Neutrophil (primary cell): ENCODE data around the gene BCAS3.
"Not testable (repeated sequence)": the region's sequence is repeated elsewhere in the genome, so short reads cannot be mapped to it uniquely, and the experiment has no call there.

Source experiments
- H3K27ac ChIP-seq: fragments of 200-600 bp; sonication (generic); 2 replicates; pipeline ENCODE4 v1.5.1; 2016; ENCODE audit warnings: mild to moderate bottlenecking, moderate library complexity
- H3K27me3 ChIP-seq: fragments of 200-600 bp; sonication (generic); 2 replicates; pipeline ENCODE4 v1.6.0; 2016; ENCODE audit warnings: mild to moderate bottlenecking
- H3K36me3 ChIP-seq: fragments of 200-600 bp; sonication (generic); 2 replicates; pipeline ENCODE4 v1.5.1; 2017
- H3K4me1 ChIP-seq, 2 experiments: fragments of 200-600 bp in 1 of 2; sonication (generic) in 1 of 2; 1 replicate in 1 of 2; 2 replicates in 1 of 2; pipeline versions ENCODE4 v1.5.1 to v1.6.1; 2013 to 2016; ENCODE audit warnings: low read depth in 1 of 2, low read length in 1 of 2, mild to moderate bottlenecking in 1 of 2, moderate library complexity in 1 of 2; ENCODE audit not compliant: control insufficient read depth in 1 of 2, insufficient read depth in 1 of 2
- H3K4me3 ChIP-seq, 2 experiments: fragments of 200-600 bp in 1 of 2; sonication (generic) in 1 of 2; 1 replicate in 1 of 2; 2 replicates in 1 of 2; pipeline ENCODE4 v1.5.1; 2013 to 2016; ENCODE audit warnings: low read depth in 1 of 2, low read length in 1 of 2, mild to moderate bottlenecking in 1 of 2, moderate library complexity in 1 of 2
- H3K9me3 ChIP-seq: fragments of 200-600 bp; sonication (generic); 2 replicates; pipeline ENCODE4 v1.5.1; 2016
- CTCF ChIP-seq: fragments of 200-600 bp; sonication (generic); IDR thresholded peaks from 2 replicates; pipeline ENCODE4 v1.5.1; 2016; ENCODE audit warnings: antibody characterized with exemption

The BCAS3 gene

DNA sequence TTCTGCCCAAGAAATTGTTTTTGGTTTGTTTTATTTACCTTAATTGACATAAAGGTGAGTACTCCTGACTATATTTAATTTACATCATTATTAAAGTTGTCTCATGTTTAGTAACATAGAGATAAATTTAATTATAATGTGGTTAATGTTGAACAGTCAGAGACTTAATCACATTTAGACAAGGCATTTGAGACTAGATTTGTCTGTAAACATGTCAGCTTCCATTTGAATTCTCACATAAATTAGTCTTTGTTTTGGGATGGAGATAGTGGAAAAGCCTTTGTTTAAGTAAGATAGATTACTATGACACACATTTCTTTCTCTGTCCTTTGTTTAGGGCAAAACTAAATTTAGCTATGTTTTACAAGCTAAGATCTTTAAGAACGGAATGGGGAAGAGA is 18.5 kb upstream of the BCAS3 start:
- peaks cover 32% of the 10 kb centered on the region for H3K36me3 ChIP-seq
- H3K27me3 ChIP-seq, result no peaks in the 10 kb centered on the region
- no peaks in the 10 kb centered on the region for H3K9me3 ChIP-seq
- TF ChIP-seq CTCF, result no peak
- no peak overlapping the region for H3K27ac ChIP-seq
- no peaks in the 10 kb centered on the region for H3K4me1 ChIP-seq
- no peak overlapping the region for H3K4me3 ChIP-seq

GRCh38 chr17:60661489-60661888 is 16.2 kb upstream of the BCAS3 start:
- Histone ChIP-seq H3K27ac (no peak overlapping the region), H3K9me3 (no peaks in the 10 kb centered on the region), H3K4me1 (no peaks in the 10 kb centered on the region), H3K4me3 (no peak overlapping the region), H3K36me3 (peaks cover 52% of the 10 kb centered on the region), H3K27me3 (no peaks in the 10 kb centered on the region)
- TF ChIP-seq CTCF, result no peak

- H3K36me3 ChIP-seq, result peaks cover 34% of the 10 kb centered on the region
- H3K4me3 ChIP-seq, result no peak overlapping the region
- no peaks in the 10 kb centered on the region for H3K9me3 ChIP-seq
- TF ChIP-seq CTCF, result no peak
- H3K27ac ChIP-seq, result no peak overlapping the region
- no peaks in the 10 kb centered on the region for H3K27me3 ChIP-seq
- H3K4me1 ChIP-seq, result no peaks in the 10 kb centered on the region
Measured at GRCh38 chr17:60664022-60664421, 13.6 kb upstream of the BCAS3 start.

DNA sequence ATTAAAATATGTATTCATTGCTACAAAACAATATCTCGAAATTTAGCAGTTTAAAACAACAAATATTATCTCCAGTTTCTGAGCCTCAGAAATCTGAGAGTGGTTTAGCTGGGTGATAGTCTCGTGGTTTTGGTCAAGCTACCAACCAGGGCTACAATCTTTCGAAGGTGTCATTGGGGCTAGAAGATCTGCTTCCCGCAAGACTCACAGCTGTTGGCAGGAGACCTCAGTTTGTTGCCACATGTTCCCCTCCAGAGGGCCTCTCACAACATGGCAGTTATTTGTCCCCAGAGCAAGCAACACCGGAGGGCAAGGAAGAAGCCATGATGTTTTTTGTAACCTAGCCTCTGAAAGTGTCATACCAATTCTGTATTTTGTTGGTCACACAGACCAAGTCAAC is 12.0 kb upstream of the BCAS3 start:
- no peaks in the 10 kb centered on the region for H3K9me3 ChIP-seq
- H3K4me1 ChIP-seq, result no peaks in the 10 kb centered on the region
- H3K27ac ChIP-seq, result no peak overlapping the region
- H3K36me3 ChIP-seq, result peaks cover 33% of the 10 kb centered on the region
- no peak overlapping the region for H3K4me3 ChIP-seq
- TF ChIP-seq CTCF, result no peak
- H3K27me3 ChIP-seq, result no peaks in the 10 kb centered on the region

DNA sequence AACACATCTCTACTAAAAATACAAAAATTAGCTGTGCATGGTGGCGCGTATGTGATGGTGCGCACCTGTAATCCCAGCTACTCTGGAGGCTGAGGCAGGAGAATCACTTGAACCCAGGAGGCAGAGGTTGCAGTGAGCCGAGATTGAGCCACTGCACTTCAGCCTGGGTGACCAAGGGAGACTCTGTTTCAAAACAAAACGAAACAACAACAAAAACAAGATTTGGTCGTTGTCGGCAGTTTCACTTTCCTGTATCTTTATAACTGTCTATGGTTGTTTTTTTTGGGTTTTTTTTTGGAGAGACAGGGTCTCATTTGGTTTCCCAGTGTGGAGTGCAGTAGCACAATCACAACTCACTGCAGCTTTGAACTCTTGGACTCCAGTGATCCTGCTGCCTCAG is 8.9 kb upstream of the BCAS3 start:
- H3K9me3 ChIP-seq, H3K27ac ChIP-seq, H3K4me1 ChIP-seq, H3K27me3 ChIP-seq, H3K4me3 ChIP-seq: not testable (repeated sequence)
- H3K36me3 ChIP-seq, result peaks cover 26% of the 10 kb centered on the region

GRCh38 chr17:60671482-60671881 is 6.2 kb upstream of the BCAS3 start:
- no peak for TF ChIP-seq CTCF
- Histone ChIP-seq H3K27ac (no peak overlapping the region), H3K27me3 (no peaks in the 10 kb centered on the region)

DNA sequence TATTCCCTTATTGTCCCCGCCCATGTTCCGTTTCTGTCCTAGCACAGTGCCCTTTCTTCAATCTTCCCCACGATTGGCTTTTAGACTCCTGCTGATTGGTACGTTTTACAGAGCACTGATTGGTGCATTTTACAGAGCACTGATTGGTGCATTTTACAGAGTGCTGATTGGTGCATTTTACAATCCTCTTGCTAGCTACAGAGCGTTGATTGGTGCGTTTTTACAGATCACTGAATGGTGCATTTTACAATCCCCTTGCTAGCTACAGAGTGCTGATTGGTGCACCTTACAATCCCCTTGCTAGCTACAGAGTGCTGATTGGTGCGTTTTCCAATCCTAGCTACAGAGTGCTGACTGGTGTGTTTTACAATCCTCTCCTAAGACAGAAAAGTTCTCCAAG is 3.0 kb upstream of the BCAS3 start:
- not testable (repeated sequence) for H3K4me3 ChIP-seq, H3K27me3 ChIP-seq, H3K9me3 ChIP-seq, H3K27ac ChIP-seq, H3K36me3 ChIP-seq
- peaks cover 16% of the 10 kb centered on the region in 2 experiments for H3K4me1 ChIP-seq

More at GRCh38 chr17:60671482-60671881, 6.2 kb upstream of the BCAS3 start:
- Histone ChIP-seq H3K36me3 (peaks cover 2% of the 10 kb centered on the region), H3K4me1 (peaks cover 0 to under 1% of the 10 kb centered on the region in 2 experiments), H3K4me3 (no peak overlapping the region), H3K9me3 (no peaks in the 10 kb centered on the region)
